Mesenchymal stem cell (in vitro differentiated cells and primary cell): ENCODE results near the gene BCL2L14.

Experiments
- DNase-seq: peaks from one replicate; pipeline ENCODE4 v3.0.0-alpha.2; 2013
- H2AFZ ChIP-seq: one replicate; pipeline ENCODE4 v1.6.1; 2013; ENCODE audit warnings: low read depth, mild to moderate bottlenecking, control low read depth, inconsistent platforms, low read length, moderate library complexity
- H2AK5ac ChIP-seq: 2 replicates; pipeline ENCODE4 v1.6.1; 2013; ENCODE audit warnings: low read length, moderate library complexity, mild to moderate bottlenecking, inconsistent platforms; ENCODE audit not compliant: severe bottlenecking
- H2BK120ac ChIP-seq: one replicate; pipeline ENCODE4 v1.6.1; 2013; ENCODE audit warnings: low read depth, mild to moderate bottlenecking, inconsistent platforms, low read length, moderate library complexity
- H2BK12ac ChIP-seq, 2 experiments: one replicate each; pipeline ENCODE4 v1.6.1; 2013; ENCODE audit warnings: inconsistent platforms in 2 of 2, low read length in 2 of 2, mild to moderate bottlenecking in 2 of 2, moderate library complexity in 2 of 2, control low read depth in 1 of 2
- H2BK15ac ChIP-seq: one replicate; pipeline ENCODE4 v1.6.1; 2013; ENCODE audit warnings: mild to moderate bottlenecking, low read depth, inconsistent platforms; ENCODE audit not compliant: poor library complexity, severe bottlenecking
- H2BK5ac ChIP-seq: 2 replicates; pipeline ENCODE4 v1.6.1; 2013; ENCODE audit warnings: low read depth, mild to moderate bottlenecking, low read length, control low read depth, inconsistent platforms; ENCODE audit not compliant: poor library complexity, severe bottlenecking
- H3K14ac ChIP-seq, 2 experiments: one replicate each; pipeline ENCODE4 v1.6.1; 2013; ENCODE audit warnings: inconsistent platforms in 2 of 2, low read length in 2 of 2, control low read depth in 1 of 2, mild to moderate bottlenecking in 1 of 2, moderate library complexity in 1 of 2
- H3K18ac ChIP-seq, 2 experiments: one replicate each; pipeline ENCODE4 v1.6.1; 2013; ENCODE audit warnings: inconsistent platforms in 2 of 2, low read length in 2 of 2, control low read depth in 1 of 2, low read depth in 1 of 2, mild to moderate bottlenecking in 1 of 2
- H3K23ac ChIP-seq, 2 experiments: one replicate each; pipeline ENCODE4 v1.6.1; 2013; ENCODE audit warnings: inconsistent platforms in 2 of 2, low read length in 2 of 2, mild to moderate bottlenecking in 2 of 2, moderate library complexity in 2 of 2, control low read depth in 1 of 2
- H3K27ac ChIP-seq: 2 replicates; pipeline ENCODE4 v1.5.1; 2013; ENCODE audit warnings: mild to moderate bottlenecking, moderate library complexity, low read length, control low read depth, inconsistent platforms; ENCODE audit not compliant: poor library complexity, severe bottlenecking
- H3K27me3 ChIP-seq, 2 experiments: 2 replicates each; pipeline versions ENCODE4 v1.6.1 to v1.7.0; 2013; ENCODE audit warnings: low read length in 2 of 2, mild to moderate bottlenecking in 2 of 2, moderate library complexity in 2 of 2, control low read depth in 1 of 2, inconsistent platforms in 1 of 2; ENCODE audit not compliant: control insufficient read depth in 1 of 2, insufficient read depth in 1 of 2
- H3K36me3 ChIP-seq, 2 experiments: 2 replicates each; pipeline versions ENCODE4 v1.6.1 to v1.7.0; 2013; ENCODE audit warnings: low read length in 2 of 2, control low read depth in 1 of 2, inconsistent platforms in 1 of 2, low read depth in 1 of 2, mild to moderate bottlenecking in 1 of 2; ENCODE audit not compliant: insufficient read depth in 2 of 2, control insufficient read depth in 1 of 2
- H3K4ac ChIP-seq, 2 experiments: one replicate each; pipeline ENCODE4 v1.6.1; 2013; ENCODE audit warnings: inconsistent platforms in 2 of 2, low read length in 2 of 2, mild to moderate bottlenecking in 2 of 2, moderate library complexity in 2 of 2, control low read depth in 1 of 2, low read depth in 1 of 2
- H3K4me1 ChIP-seq: 2 replicates; pipeline ENCODE4 v1.6.1; 2013; ENCODE audit warnings: low read depth, low read length, control low read depth; ENCODE audit not compliant: control insufficient read depth, insufficient read depth
- H3K4me2 ChIP-seq: 2 replicates; pipeline ENCODE4 v1.6.1; 2013; ENCODE audit warnings: low read length, mild to moderate bottlenecking, inconsistent platforms; ENCODE audit not compliant: poor library complexity, severe bottlenecking
- H3K4me3 ChIP-seq, 2 experiments: 2 replicates each; pipeline versions ENCODE4 v1.5.1 to v1.7.0; 2013; ENCODE audit warnings: low read length in 2 of 2, mild to moderate bottlenecking in 2 of 2, control low read depth in 1 of 2, low read depth in 1 of 2; ENCODE audit not compliant: insufficient read depth in 1 of 2
- H3K79me1 ChIP-seq: replicated peaks from 2 replicates; pipeline ENCODE4 v1.6.1; 2013; ENCODE audit warnings: mild to moderate bottlenecking, control low read depth, low read length, inconsistent platforms; ENCODE audit not compliant: poor library complexity, severe bottlenecking
- H3K9ac ChIP-seq: 2 replicates; pipeline ENCODE4 v1.7.0; 2013; ENCODE audit warnings: mild to moderate bottlenecking, low read length, moderate library complexity
- H3K9me3 ChIP-seq: 2 replicates; pipeline ENCODE4 v1.7.0; 2013; ENCODE audit warnings: mild to moderate bottlenecking, low read length; ENCODE audit not compliant: control insufficient read depth
- H4K8ac ChIP-seq: one replicate; pipeline ENCODE4 v1.6.1; 2013; ENCODE audit warnings: inconsistent platforms, mild to moderate bottlenecking, low read length, moderate library complexity
- H4K91ac ChIP-seq: one replicate; pipeline ENCODE4 v1.6.1; 2013; ENCODE audit warnings: mild to moderate bottlenecking, low read length, inconsistent platforms
- WGBS: methylation state at CpG from one replicate; pipeline ENCODE4 v1.1.7; 2013; ENCODE audit warnings: mixed read lengths; 5-methylcytosine and 5-hydroxymethylcytosine counted together

BCL2L14 gene

GRCh38 chr12:12047682-12048081 lies 23.1 kb upstream of the BCL2L14 start:
- no peaks in the 10 kb centered on the region for H3K4me1 ChIP-seq
- peak overlapping the region in 1 of 2 experiments; percentile 54 for H3K18ac ChIP-seq
- H3K9me3 ChIP-seq = peaks cover 3% of the 10 kb centered on the region
- H3K36me3 ChIP-seq = no peaks in the 10 kb centered on the region
- no peak overlapping the region for H3K23ac ChIP-seq
- no peak overlapping the region for H4K8ac ChIP-seq
- H3K27ac ChIP-seq = no peak overlapping the region
- no peak overlapping the region for H3K4ac ChIP-seq
- no peak overlapping the region for H3K4me3 ChIP-seq
- H3K79me1 ChIP-seq = no peaks in the 10 kb centered on the region
- no peak overlapping the region for H2AFZ ChIP-seq
- H2BK120ac ChIP-seq = no peak overlapping the region
- no peak overlapping the region for H2BK5ac ChIP-seq
- peaks cover 0 to 4% of the 10 kb centered on the region in 2 experiments for H3K27me3 ChIP-seq
- WGBS = 99% methylated on average over 3 of the region's 3 CpGs
- no peak overlapping the region for H3K4me2 ChIP-seq
- H4K91ac ChIP-seq = peak overlapping the region; percentile 2
- H3K14ac ChIP-seq = peak overlapping the region in 1 of 2 experiments; percentile 68
- no peak for DNase-seq
- no peak overlapping the region for H2AK5ac ChIP-seq
- H2BK15ac ChIP-seq = no peak overlapping the region
- H3K9ac ChIP-seq = no peak overlapping the region
- H2BK12ac ChIP-seq = peak overlapping the region in 1 of 2 experiments; percentile 6

DNA sequence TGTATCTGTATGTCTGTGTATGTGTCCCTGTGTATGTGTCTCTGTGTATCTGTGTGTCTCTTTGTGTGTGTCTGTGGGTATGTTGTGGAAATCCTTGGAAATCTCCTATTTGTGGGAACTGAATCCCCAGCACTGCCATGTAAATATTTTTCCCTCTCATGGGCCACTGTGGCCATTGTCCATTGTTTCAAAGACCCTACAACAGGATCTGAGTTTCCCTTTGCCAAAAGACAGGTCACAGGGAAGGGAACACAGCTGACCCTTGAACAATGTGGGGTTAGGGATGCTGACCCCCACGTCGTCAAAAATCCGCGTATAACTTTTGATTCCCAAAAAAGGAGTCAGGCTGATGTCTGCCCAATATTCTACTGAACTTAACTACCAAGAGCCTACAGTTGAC lies 22.5 kb upstream of the BCL2L14 start:
- H3K23ac ChIP-seq = no peak overlapping the region
- H3K27me3 ChIP-seq = peaks cover 0 to 4% of the 10 kb centered on the region in 2 experiments
- H3K18ac ChIP-seq = no peak overlapping the region
- no peak overlapping the region for H2AFZ ChIP-seq
- H3K4ac ChIP-seq = no peak overlapping the region
- H4K8ac ChIP-seq = no peak overlapping the region
- no peak overlapping the region for H3K9ac ChIP-seq
- H3K36me3 ChIP-seq = no peaks in the 10 kb centered on the region
- H2BK12ac ChIP-seq = no peak overlapping the region
- no peak overlapping the region for H3K27ac ChIP-seq
- 91% methylated on average over 4 of the region's 4 CpGs for WGBS
- no peak overlapping the region for H2BK5ac ChIP-seq
- H2AK5ac ChIP-seq = no peak overlapping the region
- no peak overlapping the region for H3K14ac ChIP-seq
- peaks cover 3% of the 10 kb centered on the region for H3K9me3 ChIP-seq
- no peak overlapping the region for H3K4me3 ChIP-seq
- H3K79me1 ChIP-seq = no peaks in the 10 kb centered on the region
- H3K4me1 ChIP-seq = no peaks in the 10 kb centered on the region
- H2BK15ac ChIP-seq = no peak overlapping the region
- H4K91ac ChIP-seq = no peak overlapping the region
- DNase-seq = no peak
- no peak overlapping the region for H3K4me2 ChIP-seq
- H2BK120ac ChIP-seq = no peak overlapping the region

DNA sequence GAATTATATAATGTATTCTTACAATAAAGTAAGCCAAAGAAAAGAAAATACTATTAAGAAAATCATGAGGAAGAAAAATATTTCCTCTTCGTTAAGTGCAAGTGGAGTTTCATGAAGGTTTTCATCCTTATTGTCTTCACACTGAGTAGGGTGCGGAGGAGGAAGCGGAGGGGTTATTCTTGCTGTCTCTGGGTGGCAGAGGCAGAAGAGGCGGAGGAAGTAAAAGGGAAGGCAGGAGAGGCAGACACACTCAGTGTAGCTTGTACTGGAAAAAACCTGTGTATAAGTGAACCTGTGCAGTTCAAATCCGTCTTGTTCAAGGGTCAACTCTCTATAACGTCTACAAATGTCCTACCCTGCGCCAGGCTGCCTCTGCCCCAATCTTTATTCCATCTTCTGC lies 22.0 kb upstream of the BCL2L14 start:
- WGBS = 92% methylated on average over 7 of the region's 7 CpGs
- Histone ChIP-seq H3K9ac (no peak overlapping the region), H3K23ac (no peak overlapping the region), H2BK120ac (no peak overlapping the region), H4K8ac (no peak overlapping the region), H2BK12ac (no peak overlapping the region), H3K18ac (no peak overlapping the region), H3K36me3 (no peaks in the 10 kb centered on the region), H3K4ac (no peak overlapping the region), H3K4me3 (no peak overlapping the region), H3K9me3 (peaks cover 3% of the 10 kb centered on the region), H3K14ac (no peak overlapping the region), H3K27ac (no peak overlapping the region), H4K91ac (no peak overlapping the region), H3K4me2 (no peak overlapping the region), H3K4me1 (no peaks in the 10 kb centered on the region), H2AFZ (no peak overlapping the region), H2BK15ac (no peak overlapping the region), H2BK5ac (no peak overlapping the region), H3K79me1 (no peaks in the 10 kb centered on the region), H3K27me3 (peaks cover 0 to 4% of the 10 kb centered on the region in 2 experiments), H2AK5ac (no peak overlapping the region)
- DNase-seq = no peak

- no peak overlapping the region for H4K91ac ChIP-seq
- peaks cover 0 to 4% of the 10 kb centered on the region in 2 experiments for H3K27me3 ChIP-seq
- H2BK120ac ChIP-seq = no peak overlapping the region
- H3K79me1 ChIP-seq = no peaks in the 10 kb centered on the region
- H3K4me1 ChIP-seq = no peaks in the 10 kb centered on the region
- no peak overlapping the region for H4K8ac ChIP-seq
- H2AFZ ChIP-seq = no peak overlapping the region
- H3K27ac ChIP-seq = no peak overlapping the region
- no peak for DNase-seq
- H3K18ac ChIP-seq = no peak overlapping the region
- H3K4me2 ChIP-seq = no peak overlapping the region
- no peak overlapping the region for H3K14ac ChIP-seq
- no peak overlapping the region for H3K23ac ChIP-seq
- H3K4me3 ChIP-seq = no peak overlapping the region
- peaks cover 3% of the 10 kb centered on the region for H3K9me3 ChIP-seq
- H2AK5ac ChIP-seq = no peak overlapping the region
- H3K9ac ChIP-seq = no peak overlapping the region
- WGBS = 100% methylated on average over 1 of the region's 4 CpGs
- H3K36me3 ChIP-seq = no peaks in the 10 kb centered on the region
- no peak overlapping the region for H3K4ac ChIP-seq
- no peak overlapping the region for H2BK15ac ChIP-seq
- H2BK5ac ChIP-seq = no peak overlapping the region
- no peak overlapping the region for H2BK12ac ChIP-seq
Observed at GRCh38 chr12:12051668-12052067, 19.1 kb upstream of the BCL2L14 start.
